GM18951 (cell line): ENCODE data around the gene NME1.
"Not testable (repeated sequence)": the region's sequence is repeated elsewhere in the genome, so short reads cannot be mapped to it uniquely, and the experiment has no call there.

ENCODE experiments used
- POLR2A ChIP-seq: IDR thresholded peaks from 4 replicates; pipeline ENCODE4 v1.6.1; 2011; ENCODE audit warnings: mild to moderate bottlenecking; ENCODE audit not compliant: insufficient read length, insufficient read depth; ENCODE audit errors: extremely low read depth
- in situ Hi-C: fragments of 300-500 bp; cut with MboI; formaldehyde crosslinking; loops from one replicate; pipeline ENCODE4 v1.12.0; 2022; ENCODE audit warnings: low sequenced_read_pairs, mixed read lengths, inconsistent platforms; ENCODE audit not compliant: unreplicated experiment

The NME1 gene

DNA sequence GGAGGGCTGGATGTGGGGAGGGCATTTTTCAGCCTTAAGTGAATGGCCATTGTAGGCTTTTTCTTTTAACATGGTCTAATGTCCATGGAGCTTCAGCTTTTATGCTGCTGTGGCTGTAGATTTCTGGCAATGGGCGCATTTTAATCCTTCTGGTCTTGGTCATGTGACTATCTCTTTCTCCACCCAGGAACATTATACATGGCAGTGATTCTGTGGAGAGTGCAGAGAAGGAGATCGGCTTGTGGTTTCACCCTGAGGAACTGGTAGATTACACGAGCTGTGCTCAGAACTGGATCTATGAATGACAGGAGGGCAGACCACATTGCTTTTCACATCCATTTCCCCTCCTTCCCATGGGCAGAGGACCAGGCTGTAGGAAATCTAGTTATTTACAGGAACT, 8.2 kb downstream of the NME1 start:
- TF ChIP-seq POLR2A, result no peak
- in situ Hi-C loops, result no loop called here

DNA sequence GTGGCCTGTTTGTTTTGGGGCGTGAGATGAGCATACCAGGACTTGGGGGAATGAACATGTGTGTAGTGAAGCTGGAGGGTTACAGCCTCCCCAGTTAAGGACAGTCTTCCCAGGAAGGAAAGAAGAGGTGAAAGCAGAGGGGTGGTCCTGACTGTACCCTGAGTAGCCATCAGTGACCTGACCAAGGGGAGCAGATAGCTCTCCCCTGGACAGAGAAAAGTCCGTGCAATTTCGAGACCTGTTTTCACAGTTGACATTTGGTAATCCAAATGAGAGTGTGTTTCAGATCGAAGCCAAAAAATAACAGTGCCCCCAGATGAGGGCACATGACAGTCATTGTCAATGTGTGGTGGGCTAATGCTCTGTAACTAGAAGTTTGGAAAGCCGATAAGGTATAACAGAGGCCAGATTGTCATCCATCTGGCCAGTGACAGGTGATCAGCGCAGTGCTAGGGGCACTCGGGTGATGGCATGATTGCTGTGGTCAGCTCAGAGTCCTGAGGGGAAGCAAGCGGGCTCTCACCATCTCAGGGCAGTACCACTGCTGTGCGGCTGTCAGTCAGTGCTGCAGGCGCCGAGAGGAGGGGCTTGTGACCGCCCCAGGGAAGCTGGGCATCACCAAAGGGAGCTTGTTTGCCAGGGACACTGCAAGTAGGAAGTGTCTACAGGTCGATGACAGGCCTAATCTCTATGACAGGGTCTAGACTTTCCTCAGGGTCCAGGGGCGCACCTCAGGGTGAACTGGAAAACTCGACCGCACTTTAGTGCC, 11.7 kb downstream of the NME1 start:
- in situ Hi-C loops, result no loop called here

DNA sequence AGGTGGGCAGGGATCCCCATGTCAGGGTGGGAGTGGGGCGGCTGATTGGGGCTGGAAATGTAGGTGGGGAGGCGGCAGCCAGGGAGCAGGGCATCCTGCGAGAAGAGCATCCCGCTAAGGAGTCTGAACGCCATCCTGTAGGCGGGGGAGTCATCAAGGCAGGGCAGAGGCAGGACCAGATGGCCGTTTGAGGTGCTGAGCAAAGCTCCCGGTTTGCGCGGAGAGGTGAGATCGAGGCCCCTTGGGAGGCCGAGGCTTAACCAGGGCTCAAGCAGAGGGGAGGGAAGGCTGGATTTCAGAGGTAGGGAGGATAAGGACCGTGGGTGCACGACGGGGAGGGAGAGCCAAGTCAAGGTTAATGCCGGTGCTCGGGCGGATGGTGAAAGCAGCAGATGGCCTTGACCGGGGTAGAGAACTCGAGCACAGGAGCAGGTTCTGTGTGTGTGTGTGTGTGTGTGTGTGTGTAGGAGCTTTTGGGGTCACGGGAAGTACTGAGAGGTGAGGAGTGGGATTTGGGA, 12.4 kb downstream of the NME1 start:
- no peak for TF ChIP-seq POLR2A
- in situ Hi-C loops, result no loop called here

More for the DNA sequence above, 11.7 kb downstream of the NME1 start:
- TF ChIP-seq POLR2A, result no peak

DNA sequence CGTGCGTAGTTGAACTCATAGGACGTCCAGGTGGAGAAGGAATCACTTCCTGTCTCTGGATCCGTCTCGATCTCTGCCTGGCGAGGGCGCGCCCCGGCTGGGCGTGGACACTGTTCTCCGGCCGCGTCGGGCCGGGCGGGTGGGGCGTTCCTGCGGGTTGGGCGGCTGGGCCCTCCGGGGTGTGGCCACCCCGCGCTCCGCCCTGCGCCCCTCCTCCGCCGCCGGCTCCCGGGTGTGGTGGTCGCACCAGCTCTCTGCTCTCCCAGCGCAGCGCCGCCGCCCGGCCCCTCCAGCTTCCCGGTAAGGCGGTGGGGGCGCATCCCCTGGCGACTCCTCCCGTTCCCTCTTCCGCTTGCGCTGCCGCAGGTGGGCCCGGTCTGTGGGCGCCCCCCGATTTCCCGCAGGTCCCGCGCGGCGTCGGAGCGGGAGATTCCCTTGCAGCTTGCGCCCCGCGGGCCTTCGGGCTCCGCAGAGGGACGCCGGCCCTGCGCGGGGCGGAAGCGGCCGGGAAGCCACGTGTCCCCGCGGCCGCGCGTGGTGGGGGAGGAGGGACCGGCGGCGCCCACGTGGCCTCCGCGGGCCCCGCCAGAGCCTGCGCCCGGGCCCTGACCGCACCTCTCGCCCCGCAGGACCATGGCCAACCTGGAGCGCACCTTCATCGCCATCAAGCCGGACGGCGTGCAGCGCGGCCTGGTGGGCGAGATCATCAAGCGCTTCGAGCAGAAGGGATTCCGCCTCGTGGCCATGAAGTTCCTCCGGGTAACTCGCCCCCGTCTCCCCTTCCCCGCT, 13.0 kb downstream of the NME1 start, which contains the start of gene NME2:
NME2 (plus strand) TSS at position 214 of the 789 bp plus-strand sequence; CDS start at position 634, 420 bp downstream.
- peak; percentile 78 for TF ChIP-seq POLR2A
- in situ Hi-C loops, result no loop called here

DNA sequence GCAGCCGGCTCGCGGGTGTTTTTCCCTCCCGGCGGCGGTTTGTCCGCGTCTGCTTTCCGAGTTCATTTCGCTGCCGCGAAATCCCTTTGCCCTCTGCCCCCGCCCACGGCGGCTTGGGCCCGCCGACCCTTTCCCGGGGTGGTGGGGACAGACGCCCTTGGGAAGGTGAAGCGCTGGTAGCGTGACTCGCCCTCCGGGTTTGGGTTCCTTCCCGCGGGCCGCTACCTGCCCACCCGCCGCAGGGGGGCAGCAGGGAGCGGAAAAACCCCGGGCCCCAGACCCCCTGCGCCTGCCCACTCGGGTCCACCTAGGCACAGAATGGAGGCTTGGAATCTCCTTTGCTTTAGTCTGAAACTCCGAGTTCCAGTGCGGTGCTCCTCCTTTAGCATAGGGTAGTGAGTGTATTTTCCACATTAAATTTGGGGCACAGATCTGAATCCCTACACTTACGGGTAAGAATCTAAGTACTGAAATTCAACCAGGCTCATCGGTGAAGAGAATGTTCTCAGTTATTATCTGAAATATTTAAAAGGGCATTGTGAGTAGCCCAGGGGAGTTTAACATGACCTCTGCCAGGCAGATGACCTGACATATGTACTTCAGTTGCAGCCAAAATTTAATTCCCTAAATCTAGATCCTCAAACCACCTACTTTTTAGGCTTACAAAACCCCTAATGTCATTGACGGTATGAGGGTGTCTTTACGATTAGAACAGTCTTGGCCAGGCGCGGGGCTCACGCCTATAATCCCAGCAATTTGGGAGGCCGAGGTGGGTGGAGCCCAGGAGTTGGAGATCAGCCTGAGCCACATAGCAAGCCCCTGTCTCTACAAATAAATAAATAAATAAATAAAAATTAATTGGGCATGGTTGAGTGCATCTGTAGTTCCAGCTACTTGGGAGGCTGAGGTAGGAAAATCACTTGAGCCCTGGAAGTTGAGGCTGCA, 13.9 kb downstream of the NME1 start:
- in situ Hi-C loops, result no loop called here
- TF ChIP-seq POLR2A, result no peak

DNA sequence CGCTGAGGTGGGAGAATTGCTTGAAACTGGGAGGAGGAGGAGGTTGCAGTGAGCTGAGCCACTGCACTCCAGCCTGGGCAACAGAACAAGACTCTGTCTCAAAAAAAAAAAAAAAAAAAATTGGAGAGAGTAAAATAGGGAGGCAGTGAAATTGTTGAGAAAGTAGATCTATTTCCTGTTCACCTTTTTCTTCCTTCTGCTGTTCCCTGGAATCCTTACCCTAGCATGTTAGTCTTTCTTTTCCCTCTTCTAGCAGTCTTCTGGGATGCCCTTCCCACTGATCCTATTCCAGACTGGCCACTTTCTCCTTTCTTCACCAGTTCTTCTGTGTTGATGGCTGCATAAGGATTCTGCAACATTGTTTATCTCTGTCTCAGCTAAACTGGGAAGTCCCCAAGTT, 16.0 kb downstream of the NME1 start:
- in situ Hi-C loops, result no loop called here
- no peak for TF ChIP-seq POLR2A

DNA sequence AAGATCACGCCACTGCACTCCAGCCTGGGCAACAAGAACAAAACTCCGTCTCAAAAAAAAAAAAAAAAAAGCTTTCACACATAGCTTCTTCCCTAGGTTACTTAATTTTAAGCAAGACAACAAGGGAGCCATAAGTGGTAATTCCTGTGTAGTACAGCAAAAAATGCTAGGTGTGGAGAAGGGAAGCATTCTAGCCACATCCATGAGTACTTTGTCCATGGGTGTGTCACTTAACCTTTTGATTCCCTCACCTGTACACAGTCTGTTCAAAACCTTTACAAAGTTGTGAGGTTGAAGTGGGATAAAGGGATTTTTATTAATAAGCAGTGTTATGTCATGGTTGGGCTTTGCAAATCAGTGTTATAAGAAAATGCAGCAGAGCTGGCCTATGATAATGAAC, 17.4 kb downstream of the NME1 start:
- in situ Hi-C loops, result no loop called here
- no peak for TF ChIP-seq POLR2A

DNA sequence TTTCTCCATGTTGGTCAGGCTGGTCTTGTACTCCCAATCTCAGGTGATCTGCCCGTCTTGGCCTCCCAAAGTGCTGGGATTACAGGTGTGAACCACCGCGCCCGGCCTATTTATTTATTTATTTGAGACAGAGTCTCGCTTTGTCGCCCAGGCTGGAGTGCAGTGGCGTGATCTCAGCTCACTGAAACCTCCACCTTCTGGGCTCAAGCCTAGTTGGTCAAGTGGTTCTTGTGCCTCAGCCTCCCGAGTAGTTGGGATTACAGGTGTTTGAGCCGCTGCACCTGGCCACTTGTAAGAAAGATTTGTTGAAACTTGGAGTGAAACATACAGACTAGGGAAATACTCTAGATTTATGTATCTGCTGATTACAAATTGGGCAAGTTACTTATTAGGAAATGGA, 18.7 kb downstream of the NME1 start:
- in situ Hi-C loops, result not testable (repeated sequence)

DNA sequence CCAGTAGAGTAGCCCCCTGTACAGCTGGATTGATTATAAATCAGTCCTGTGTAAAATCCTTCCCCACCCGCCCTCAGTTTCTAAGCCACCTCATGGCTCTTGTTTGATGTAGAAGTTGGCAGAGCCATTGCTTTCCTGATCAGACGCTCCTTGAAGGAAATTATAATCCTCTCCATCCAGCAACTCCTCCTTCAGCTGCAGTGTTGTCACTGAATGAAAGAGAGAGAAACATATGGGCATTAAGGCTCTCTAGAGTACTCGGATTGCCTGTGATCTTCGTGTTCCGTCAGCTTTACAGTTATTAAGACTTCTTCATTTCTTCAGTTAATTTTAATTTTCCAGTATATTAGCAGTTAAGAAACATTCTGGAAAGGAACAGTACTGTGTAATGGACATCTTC, 27.1 kb downstream of the NME1 start:
- TF ChIP-seq POLR2A, result no peak
- in situ Hi-C loops, result no loop called here

DNA sequence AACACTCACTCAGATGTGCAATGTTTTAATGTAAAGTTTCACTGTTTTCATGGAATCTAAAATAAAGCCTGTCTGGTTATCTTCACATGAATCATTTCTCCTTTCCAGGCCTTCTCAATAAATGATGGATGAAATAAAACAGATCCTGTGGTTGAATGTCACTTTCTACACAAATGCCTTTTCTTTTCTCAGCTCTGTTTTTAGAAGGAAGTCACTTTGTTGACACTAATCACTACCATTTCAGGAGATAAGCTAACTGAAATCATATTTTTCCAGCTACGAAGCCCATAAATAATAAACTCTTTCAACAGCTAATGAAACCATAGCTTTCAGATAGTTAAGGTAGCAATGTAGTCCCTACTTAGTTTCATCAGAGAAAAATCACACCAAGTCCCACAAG, 30.8 kb downstream of the NME1 start:
- in situ Hi-C loops, result no loop called here
- no peak for TF ChIP-seq POLR2A

DNA sequence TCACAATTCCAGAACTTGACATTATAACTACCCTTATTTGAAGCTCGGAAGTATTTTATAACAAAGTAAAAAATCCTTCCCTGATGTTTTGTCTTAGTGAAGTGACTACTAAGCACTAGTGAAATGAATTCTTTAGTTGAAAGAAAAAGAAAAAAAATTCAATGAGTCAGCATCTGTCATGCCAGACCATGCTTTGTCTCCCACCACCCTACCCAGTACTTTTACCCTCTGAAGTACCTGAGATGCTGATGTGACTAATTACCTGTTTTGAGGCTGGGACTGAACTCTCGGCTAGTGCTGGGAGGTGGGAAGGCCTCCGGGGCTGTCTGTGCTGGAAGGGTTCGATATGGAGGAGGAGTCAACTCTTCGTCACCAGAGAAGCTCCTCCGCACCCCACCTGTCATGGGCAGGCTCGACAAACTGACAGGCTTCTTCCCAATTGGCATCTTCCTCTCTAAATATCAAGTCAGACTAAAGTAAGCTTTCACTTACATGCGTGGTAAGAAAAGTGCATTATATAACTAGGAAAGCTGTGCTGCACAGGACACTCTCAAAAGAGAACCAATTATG, 32.5 kb downstream of the NME1 start:
- no peak for TF ChIP-seq POLR2A
- in situ Hi-C loops, result no loop called here

DNA sequence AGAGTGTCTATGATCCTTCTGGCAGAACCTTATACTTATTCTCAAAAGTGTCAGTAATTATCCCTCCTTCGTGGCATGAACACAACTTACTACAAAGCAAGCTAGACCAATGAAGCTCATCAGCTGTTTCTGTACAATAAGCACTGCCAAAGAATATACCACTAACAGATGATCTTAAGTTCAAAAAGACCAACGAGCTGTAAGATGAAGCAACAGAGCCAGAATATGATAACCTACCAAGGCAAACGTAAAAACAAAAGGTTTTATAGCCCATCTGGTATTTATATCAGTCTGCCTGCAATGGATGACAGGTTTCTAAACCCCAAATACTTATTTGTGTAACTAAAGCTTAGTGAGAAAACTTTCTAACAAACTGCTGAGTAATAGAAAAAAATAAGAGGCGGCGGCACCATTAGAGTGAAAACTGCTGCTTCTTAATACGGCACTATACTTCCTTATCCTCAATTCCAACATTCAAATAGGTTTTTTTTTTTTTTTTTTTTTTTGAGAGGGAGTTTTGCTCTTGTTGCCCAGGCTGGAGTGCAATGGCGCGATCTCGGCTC, 35.0 kb downstream of the NME1 start:
- in situ Hi-C loops, result no loop called here
- no peak for TF ChIP-seq POLR2A
